GM12891 (cell line): Measurements from ENCODE around the gene TMEM267.

Experiments used
- POLR2A ChIP-seq: IDR thresholded peaks from 2 replicates; pipeline ENCODE4 v1.6.1; 2011; ENCODE audit warnings: low read depth, low read length, control low read depth
- POLR2AphosphoS5 ChIP-seq: IDR thresholded peaks from 2 replicates; pipeline ENCODE4 v1.6.1; 2011; ENCODE audit warnings: low read depth, low read length, control low read depth

- no peak for TF ChIP-seq POLR2AphosphoS5
- TF ChIP-seq POLR2A, result no peak
Observed at GRCh38 chr5:43422143-43422542, 61.5 kb downstream of the TMEM267 start.
